HG03575 (cell line): ENCODE data around the gene PTPRR.
"Not testable (repeated sequence)": the region's sequence is repeated elsewhere in the genome, so short reads cannot be mapped to it uniquely, and the experiment has no call there.

ENCODE experiments used
- ATAC-seq: cut with Tn5 transposase; IDR thresholded peaks from one replicate; pipeline ENCODE4 v1.9.1; 2021; ENCODE audit not compliant: unreplicated experiment, insufficient number of reproducible peaks, low FRiP score; ENCODE audit errors: extremely low read depth

PTPRR gene

DNA sequence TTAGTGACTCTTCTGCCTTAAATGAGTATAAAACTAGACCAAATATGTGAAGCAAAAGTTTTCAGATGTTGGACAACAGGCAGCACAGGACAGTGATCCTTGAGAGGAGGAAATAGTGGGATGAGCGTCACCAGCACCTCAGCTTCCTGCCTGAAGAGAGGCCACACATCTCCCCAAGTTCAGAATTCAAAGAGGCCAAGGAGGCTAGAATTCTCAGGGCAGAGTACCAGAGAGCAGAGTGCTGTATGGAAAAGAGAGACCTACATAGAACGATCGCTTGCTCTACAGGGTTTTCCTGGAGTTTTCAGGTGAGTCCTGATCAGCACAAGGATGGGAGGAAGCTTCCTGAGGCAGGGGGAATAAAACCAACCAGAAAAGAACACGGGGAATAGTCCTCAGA, 107.0 kb downstream of the PTPRR start:
- no peak for ATAC-seq

DNA sequence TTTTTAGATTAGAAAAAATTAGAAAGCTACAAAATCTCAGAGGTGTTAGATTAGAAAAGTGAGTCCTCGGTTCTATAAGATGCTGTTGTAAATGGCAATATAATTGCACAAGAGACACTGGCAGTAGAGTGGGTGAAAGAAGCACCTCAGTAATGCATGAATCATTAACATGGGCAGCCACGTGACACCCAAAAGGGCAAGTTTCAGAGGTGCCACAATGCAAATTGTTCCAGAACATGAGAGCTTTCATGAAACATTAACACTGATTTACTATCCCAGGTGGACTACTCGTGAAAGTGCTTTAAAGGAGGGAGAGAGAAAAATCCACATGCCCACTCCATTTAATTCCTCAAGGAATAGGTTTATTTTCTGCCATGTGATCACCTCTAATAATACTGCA, 108.4 kb downstream of the PTPRR start:
- ATAC-seq = no peak

DNA sequence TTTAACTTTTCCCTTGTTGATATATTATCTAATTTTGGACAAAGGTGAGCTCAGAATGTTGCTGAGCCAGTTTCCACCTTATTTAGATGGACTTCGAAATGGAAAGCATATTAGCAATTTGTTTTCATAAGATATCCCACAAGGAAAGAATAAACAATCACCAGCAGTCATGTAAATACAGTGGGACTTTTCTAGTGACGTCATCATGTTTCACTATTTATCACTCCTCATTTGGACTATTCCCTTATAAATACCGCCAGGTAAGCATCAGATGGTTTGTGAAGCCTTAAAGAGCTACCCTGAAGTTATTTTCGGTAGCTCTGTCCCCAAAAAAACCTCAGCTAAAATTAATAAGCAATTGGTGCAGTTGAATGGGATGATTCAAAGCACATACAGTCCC, 110.7 kb downstream of the PTPRR start:
- ATAC-seq = no peak

DNA sequence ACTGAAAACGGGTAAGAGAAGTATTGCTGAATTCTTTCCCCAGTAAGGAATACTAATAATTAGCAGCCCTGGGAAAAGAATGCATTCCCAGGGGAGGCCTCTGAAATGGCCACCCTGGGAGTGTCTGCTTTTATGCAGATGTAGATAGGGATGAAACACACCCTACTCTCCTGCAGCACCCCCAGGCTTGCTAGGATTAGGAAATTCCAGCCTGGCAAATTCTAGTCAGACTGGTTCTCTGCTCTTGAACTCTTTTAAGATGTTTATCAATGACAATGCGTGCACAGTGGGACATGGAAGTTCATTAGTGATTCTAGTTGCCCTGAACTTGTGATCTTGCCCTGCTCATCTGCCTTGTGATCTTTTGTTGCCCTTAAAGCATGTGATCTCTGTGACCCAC, 112.5 kb downstream of the PTPRR start:
- not testable (repeated sequence) for ATAC-seq

DNA sequence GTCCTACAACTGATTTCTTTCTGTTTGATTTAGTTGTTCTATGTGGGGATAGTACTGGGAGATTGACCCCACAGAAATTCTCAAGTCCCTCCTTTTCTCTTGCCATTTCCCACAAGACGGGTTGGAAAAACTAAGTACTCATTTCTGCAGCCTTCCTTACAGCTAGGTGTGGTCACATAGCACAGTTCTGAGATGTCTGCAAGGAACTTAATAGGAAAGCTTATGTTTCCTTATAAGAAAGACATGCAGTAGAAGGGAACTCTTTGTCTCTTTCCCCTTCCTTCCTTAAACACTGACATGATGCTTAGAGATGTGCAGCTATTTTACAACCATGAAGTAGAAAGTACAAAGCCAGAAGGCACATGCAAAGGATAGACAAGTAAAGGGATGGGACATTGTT, 113.7 kb downstream of the PTPRR start:
- ATAC-seq = no peak

DNA sequence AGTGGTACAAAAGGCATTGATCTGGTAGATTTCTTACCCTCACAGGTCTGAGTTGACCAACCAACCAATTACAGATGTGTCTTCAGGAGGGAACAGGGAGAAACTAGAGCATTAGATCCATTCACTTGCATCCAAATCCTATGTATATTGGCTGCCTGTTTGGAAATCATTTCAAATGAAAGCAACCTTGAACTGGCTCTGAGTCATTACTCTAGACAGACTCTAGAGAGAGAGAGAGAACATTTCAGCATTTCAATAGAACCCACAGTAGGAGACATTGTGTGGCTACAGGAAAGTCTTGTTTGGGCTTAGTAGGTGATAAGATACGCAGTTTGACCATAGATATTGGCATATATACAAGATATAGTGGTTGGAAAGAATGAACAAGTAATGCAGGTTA, 114.5 kb downstream of the PTPRR start:
- ATAC-seq = no peak

DNA sequence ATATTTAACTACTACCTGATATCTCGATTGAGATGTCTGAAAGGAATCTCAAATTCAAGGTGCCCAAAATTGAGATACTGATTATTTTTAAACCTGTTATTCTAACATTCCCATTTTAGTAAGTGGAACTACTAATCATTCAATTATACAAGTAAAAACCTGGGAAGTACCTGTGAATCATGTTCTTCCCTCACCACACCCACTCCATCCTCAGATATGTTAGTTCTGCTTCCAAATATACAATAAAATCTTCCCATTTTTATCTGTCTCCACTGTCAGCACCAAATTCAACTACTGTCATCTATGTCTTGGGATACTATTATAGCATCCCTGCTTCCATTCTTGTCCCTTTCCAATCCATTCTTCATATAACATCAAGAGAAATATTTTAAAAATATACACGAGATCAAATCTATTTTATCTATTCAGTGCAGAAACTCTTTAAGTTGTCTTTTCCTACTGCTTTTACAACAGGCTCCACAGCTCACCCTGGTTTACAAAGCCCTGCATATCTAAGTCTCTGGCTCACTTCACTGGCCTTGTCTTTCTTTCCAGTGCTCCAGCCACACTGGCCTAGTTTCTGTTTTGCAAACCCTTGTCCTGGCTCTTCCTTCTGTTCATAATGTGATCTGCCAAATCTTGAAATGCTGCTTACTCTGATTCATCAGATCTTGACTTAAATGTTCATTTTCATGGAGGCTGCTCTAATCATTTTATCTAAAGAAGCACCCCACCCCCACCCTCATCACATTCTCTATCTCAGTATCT, 122.3 kb downstream of the PTPRR start:
- no peak for ATAC-seq

DNA sequence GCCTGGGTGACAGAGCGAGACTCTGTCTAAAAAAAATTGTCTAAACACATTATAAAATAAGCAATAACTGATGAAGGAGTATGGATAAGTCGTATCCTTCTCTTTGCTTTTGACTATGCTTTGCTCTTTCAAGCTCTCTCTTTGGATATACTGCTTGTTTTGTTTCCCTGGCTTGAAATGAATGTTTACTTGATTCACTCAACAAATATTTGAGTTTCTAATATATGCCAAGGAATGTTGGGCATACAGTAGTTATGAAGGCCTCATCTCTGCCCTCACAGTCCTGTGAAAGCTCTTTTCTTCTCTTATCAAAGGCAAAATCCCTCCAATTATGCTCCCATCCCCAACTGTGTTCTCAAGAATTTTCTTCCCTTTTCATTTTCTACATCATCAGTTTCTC, 123.5 kb downstream of the PTPRR start:
- ATAC-seq = no peak

DNA sequence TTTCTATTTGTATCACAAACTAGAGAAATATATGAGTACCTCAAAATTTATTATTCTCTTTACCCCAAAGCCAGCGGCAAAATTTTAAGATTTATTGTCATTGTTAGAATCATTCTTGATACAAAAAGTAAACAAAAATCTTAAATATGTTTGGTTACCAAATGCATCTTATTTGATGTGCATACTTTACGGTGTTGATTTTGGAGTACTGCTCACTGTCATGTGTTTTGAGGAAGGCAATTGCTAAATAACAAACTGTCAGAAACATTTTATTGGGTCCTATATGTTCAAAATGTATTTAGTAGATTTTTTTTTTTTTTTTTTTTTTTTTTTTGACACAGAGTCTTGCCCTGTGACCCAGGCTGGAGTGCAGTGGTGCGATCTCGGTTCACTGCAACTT, 124.9 kb downstream of the PTPRR start:
- ATAC-seq = no peak

DNA sequence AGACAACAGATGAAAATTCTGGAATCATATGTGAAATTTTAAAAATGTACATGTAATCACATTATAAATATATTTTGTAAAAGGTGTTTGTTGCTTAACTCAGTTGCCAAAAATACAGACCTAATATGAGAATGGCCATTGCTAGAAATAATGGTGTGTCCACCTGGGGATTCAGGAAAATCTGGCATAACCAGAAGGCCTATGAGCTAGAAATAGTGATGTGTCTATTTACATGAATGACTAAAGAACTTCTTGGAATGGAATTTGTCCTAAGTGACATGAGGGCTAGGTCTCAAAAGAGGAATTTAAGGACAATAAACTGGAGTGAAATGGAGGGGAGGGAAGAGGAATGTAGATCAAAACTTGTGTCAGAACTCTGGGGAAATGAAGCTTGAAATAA, 126.4 kb downstream of the PTPRR start:
- no peak for ATAC-seq

DNA sequence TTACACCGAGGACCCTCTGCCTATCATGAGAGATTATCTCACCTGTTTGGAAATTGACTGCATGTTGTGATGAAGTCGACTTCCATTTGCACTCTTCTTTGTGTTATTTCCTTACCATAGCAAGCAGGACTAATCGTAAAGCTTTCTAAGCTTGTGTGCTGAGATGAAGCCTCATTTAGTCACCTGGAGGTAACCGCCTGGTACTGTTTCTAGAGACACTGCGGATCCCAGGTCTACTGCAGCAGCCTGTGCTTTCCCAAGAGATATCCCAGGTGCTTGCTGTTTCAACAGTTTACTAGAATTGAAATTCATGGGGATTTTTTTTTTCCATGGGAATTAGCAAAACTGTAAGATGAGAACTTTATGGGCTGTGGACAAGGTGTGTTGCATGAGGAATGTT, 131.8 kb downstream of the PTPRR start:
- ATAC-seq = no peak

DNA sequence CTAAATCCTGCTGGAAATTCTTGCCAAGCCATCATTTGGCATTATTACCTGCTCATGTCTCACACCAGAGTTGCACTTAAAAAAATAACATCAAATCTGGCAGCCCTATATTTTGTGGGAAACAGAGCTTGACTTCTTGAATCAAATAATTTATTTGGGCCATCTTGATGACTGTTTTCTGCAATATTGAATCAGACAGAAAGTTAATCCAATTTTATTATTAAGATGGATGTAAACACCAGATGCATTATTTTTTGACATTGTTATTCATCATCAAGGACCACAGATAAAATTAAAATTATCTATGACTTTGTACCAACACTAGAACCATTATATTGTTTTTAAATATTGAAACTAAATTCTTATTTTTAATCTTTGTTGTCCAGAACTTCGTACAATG, 132.9 kb downstream of the PTPRR start:
- ATAC-seq = no peak

DNA sequence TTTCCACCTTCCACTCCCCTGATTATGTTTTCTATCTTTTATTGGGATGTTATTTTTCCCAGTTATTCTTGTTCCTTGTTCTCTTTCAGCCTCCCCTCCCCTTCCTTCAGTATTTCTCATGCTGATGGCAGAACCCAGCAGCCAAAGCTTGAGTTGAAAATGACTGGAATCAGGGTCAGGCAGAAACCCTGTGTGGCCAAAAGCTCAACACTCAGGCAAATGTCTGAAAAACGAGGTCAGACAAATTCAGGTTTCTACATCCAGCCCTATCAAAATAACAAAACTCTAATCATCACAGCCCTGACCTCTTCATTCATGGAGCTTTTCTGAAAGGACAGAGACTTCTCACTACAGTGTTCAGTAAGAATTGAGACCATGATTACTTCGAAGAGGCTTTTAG, 134.6 kb downstream of the PTPRR start:
- no peak for ATAC-seq

DNA sequence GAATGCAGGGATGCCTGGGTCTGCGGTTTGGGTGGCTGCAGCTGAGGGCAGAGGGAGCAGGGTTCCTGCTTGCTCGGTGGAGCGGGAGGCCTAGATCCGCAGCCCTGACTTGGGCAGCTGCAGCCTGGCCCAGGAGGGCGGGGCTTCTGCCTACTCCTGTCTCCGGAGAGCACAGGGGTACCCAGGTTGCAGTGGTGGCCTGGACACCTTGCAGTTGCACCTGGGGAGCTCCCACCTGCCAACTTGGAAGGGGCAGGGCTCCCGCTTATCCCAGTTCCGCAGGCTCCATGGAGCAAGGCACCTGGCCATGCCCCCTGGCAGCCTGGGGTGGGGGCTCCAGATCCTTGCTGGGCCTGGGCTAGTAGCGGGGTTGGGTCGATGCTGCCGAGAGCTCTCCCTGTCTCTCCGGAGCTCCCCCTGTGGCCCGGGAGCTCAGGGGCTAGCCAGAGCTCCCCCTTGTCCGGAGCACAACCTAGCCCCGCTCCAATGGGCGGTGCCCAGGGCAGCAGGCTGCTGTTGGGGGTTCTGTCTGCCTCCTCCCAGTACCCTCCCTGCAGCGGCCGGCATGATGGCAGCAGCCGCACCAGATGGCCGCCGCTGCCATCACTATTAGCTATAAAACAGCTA, 136.4 kb downstream of the PTPRR start:
- ATAC-seq = no peak

DNA sequence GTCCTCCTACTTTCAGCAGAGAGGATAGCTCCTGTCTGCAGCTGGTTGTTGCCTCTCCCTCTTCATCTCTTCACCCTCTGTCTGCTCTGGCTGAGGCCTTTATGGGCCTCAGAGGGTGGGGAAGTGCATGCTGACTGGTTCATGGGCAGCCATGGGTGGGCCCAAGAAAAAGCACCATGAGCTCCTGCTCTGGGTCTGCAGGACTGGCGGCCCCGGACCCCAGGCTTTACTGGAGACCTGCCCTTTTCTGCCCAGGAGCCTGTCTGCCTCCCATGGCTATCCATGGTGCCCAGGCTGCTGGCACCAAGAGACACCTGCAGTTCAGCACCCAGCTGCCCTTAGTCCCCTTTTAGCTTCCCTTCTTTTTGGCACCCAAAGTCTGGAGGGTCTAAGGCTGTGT, 137.1 kb downstream of the PTPRR start:
- ATAC-seq = no peak

DNA sequence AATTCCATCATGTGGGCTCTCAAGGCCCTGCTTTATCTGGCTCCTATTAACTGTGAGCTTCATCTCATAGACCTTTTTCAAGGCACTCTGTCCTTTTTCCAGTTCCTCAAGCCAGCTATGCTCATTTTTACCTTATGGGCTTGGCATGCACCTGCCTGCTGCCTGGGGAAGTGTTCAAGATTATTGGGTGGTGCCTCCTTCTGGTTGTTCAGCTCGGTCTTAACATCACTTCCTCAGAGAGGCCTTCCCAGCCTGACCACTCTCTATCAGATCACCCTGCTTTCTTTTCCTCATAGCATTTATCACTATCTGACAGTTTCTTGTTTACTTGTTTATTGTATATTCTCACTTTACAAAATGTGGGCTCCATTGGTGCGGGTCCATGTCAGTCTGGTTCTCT, 141.3 kb downstream of the PTPRR start:
- no peak for ATAC-seq

DNA sequence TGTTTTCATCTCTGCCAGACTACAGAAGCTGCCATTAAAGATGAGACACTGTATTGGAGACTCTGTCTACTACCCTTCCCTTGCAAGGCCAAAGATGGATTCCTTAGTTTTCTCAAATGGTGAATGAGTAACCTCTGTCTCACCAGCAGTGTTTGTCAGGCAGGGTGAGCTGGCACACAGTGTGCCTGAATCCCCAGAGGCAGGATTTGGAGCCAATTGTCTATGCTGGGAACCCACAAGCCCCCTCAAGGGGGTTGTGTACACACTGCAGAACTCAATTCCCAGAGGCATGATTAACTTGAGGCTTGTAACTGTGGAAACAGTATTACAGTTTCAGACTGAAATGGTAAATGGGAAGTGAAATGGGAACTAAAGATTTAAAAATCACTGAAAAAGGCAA, 146.5 kb downstream of the PTPRR start:
- ATAC-seq = no peak

DNA sequence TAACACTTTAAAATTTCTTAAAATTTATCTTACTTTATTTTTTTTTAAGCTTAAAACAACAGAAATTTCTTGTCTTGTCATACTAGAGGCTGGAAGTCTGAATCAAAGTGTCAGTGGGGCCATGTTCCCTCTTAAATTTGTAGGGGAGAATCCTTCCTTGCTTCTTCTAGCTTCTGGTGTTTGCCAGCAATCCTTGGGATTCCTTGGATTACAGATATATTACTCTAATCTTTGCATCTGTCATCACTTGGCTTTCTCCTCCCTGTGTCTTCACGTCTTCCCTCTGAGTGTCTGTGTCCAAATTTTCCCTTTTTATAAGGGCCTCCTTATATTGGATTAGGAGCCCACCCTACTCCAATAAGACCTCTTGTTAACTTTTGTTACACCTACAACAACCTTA, 147.7 kb downstream of the PTPRR start:
- no peak for ATAC-seq

DNA sequence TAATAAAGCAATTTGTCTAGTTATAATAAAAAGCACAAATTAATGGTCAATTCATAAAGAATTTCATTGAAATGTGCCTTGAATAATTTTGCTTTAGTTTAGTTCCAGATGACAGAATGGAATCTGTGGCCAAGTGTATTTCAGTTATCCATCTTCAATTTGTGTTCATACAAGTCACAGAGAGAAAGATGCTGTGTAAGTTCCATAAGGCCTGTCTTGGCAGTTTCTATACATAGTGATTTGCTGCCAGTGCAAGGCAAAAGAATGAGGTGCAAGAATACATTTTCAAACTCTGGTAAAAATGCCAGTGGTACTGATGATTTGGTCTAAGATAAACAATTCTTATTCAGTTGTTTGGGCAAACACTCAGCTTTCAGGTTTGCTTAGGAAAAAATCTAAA, 149.0 kb downstream of the PTPRR start:
- ATAC-seq = no peak

DNA sequence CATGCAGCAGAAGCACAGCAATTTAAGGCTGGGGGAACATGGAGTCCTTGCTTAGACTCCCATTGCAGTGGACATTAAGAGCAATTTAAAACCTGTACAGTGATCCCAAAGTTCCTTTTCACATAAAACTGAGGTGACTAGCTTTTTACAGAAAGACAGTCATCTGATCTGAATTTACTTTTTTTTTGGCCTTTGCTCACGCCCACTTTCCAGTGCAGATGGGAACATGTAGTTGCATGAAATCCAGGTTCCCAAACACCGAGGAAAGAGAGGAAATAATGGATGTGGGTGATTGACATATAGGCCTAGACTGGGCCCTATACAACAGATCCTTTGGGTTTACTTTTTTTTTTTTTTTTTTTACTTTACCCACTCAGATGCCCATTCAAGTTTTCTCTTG, 156.9 kb downstream of the PTPRR start:
- no peak for ATAC-seq

DNA sequence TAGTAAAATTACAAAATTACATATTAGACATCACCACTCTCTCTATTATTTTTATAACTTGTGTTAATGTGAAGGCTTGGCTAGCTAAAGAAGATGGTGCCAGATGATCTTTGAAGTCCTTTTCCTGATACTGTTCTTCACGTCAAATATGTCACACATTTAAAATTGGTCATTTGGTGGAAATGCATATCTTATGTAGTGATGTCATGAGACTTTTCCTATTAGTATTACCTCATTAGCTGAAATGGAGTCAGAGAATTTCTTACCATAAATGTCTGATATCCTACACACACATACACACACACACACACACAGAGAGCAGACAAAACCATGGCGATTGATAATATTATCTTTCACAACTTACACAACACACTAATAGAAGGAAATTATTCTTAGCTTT, 158.5 kb downstream of the PTPRR start:
- no peak for ATAC-seq
